ENCODE measurements around the gene CNTNAP2. TPM values are rescaled to one million over a fixed set of nuclear protein-coding genes. Genes with fewer than 3 reads are reported as not detected.

The CNTNAP2 gene
- total and polyA plus RNA-seq, 9 of the 15 experiments (the other 6 are each of a cell fraction or from before 2014, with no cell fraction given), result 0.04 to 0.62 (median 0.09) TPM; not detected in 4

GRCh38 chr7:147777309-147777708 lies 1660.7 kb downstream of the CNTNAP2 start:
- DNase-seq (ENCODE audit: extremely low read depth in 1 of 4, low spot score in 3 of 4), result no peak
- TF ChIP-seq DPF2 (IDR thresholded peaks at IDR 0.05), result no peak
- TF ChIP-seq FOXJ3 (CRISPR knock-in tag; IDR thresholded peaks at IDR 0.05), result no peak
- TF ChIP-seq ARHGAP35 (IDR thresholded peaks at IDR 0.05; ENCODE audit: partially characterized antibody), result no peak
- no peak for TF ChIP-seq KDM2B (CRISPR knock-in tag; IDR thresholded peaks at IDR 0.05)
- no peak for TF ChIP-seq CBX1 (IDR thresholded peaks at IDR 0.05; ENCODE audit: low read depth)
- TF ChIP-seq ILK (tag; IDR thresholded peaks at IDR 0.05; ENCODE audit: borderline replicate concordance, low read depth), result no peak
- no peak for TF ChIP-seq NR2C1 (IDR thresholded peaks at IDR 0.05)
- no peak for TF ChIP-seq NR2C1 (tag; IDR thresholded peaks at IDR 0.05)
- no peak for FAIRE-seq

GRCh38 chr7:147779949-147780348 lies 1663.3 kb downstream of the CNTNAP2 start:
- no peak for FAIRE-seq
- intact Hi-C loops (cut with micrococcal nuclease) (no loop called here), in situ Hi-C loops (cut with MboI) (no loop called here)
- H3K9me1 ChIP-seq (ENCODE audit: control insufficient read depth, insufficient read depth, low read length), result no peaks in the 10 kb centered on the region
- H4K20me1 ChIP-seq (replicated peaks; ENCODE audit: control insufficient read depth, insufficient read depth, low read length), result no peaks in the 10 kb centered on the region
- WGBS (ENCODE audit: insufficient coverage, low coverage, missing lambda C conversion rate), result 2% methylated on average over 3 of the region's 3 CpGs
- no peaks in the 10 kb centered on the region for H3K36me3 ChIP-seq (ENCODE audit: control insufficient read depth, insufficient read depth, low read length)
- ChIA-PET POLR2A (no interaction called here), CTCF (ENCODE audit: low intra/inter-chr PET ratio) (no interaction called here)
- H3K4me1 ChIP-seq (replicated peaks in 1 of 2; ENCODE audit: control insufficient read depth in 2 of 2, insufficient read depth in 2 of 2, low read length in 2 of 2), result no peaks in the 10 kb centered on the region
- no peaks in the 10 kb centered on the region for H3K9me3 ChIP-seq (replicated peaks; ENCODE audit: control insufficient read depth, insufficient read depth, low read depth, low read length)
- no peak overlapping the region for H3K27ac ChIP-seq (ENCODE audit: extremely low read depth, low read depth, low read length)
- H2AFZ ChIP-seq (ENCODE audit: low read depth, low read length), result no peak overlapping the region
- BruUV-seq (replicated peaks), result no TSS peak
- no peaks in the 10 kb centered on the region for H3K27me3 ChIP-seq (ENCODE audit: control insufficient read depth in 2 of 2, insufficient read depth in 2 of 2, low read length in 2 of 2)
- no peak overlapping the region for H3K9ac ChIP-seq (ENCODE audit: insufficient read depth in 1 of 2, low read depth in 2 of 2, low read length in 2 of 2)
- no peak overlapping the region for H3K4me3 ChIP-seq
- no peaks in the 10 kb centered on the region for H3K79me2 ChIP-seq (ENCODE audit: control insufficient read depth, insufficient read depth, low read length)
- no peak for DNase-seq (ENCODE audit: extremely low read depth in 1 of 4, low spot score in 3 of 4)
- no peak for ATAC-seq
- H3K4me2 ChIP-seq (ENCODE audit: insufficient read depth, low read length), result no peak overlapping the region
- no peak for TF ChIP-seq PYGO2 (tag; IDR thresholded peaks at IDR 0.05)
- TF ChIP-seq TFE3 (CRISPR knock-in tag; IDR thresholded peaks at IDR 0.05), result no peak
- TF ChIP-seq E2F5 (CRISPR knock-in tag; IDR thresholded peaks at IDR 0.05), result no peak
- no peak for TF ChIP-seq ZNF3 (CRISPR knock-in tag; IDR thresholded peaks at IDR 0.05)
- no peak for TF ChIP-seq SMAD3 (CRISPR knock-in tag; conservative IDR thresholded peaks at IDR 0.05)
- no peak for TF ChIP-seq PRMT5 (CRISPR knock-in tag; IDR thresholded peaks at IDR 0.05)
- no peak for TF ChIP-seq BRF2 (IDR thresholded peaks at IDR 0.05; ENCODE audit: borderline replicate concordance, insufficient read depth, insufficient read length)
- TF ChIP-seq NUFIP1 (IDR thresholded peaks at IDR 0.05; ENCODE audit: partially characterized antibody), result no peak

More at GRCh38 chr7:147777309-147777708, 1660.7 kb downstream of the CNTNAP2 start:
- in situ Hi-C loops (cut with MboI) (no loop called here), intact Hi-C loops (cut with micrococcal nuclease) (no loop called here)
- ChIA-PET CTCF (ENCODE audit: low intra/inter-chr PET ratio) (no interaction called here), POLR2A (no interaction called here)
- Histone ChIP-seq H3K4me1 (replicated peaks in 1 of 2; ENCODE audit: control insufficient read depth in 2 of 2, insufficient read depth in 2 of 2, low read length in 2 of 2) (no peaks in the 10 kb centered on the region), H2AFZ (ENCODE audit: low read depth, low read length) (no peak overlapping the region), H3K9me3 (replicated peaks; ENCODE audit: control insufficient read depth, insufficient read depth, low read depth, low read length) (0 out of 2 replicates have a peak, but pooled peaks cover 4% of the 10 kb centered on the region), H3K4me3 (no peak overlapping the region), H3K27ac (ENCODE audit: extremely low read depth, low read depth, low read length) (no peak overlapping the region), H3K9me1 (ENCODE audit: control insufficient read depth, insufficient read depth, low read length) (no peaks in the 10 kb centered on the region), H3K27me3 (ENCODE audit: control insufficient read depth in 2 of 2, insufficient read depth in 2 of 2, low read length in 2 of 2) (no peaks in the 10 kb centered on the region), H4K20me1 (replicated peaks; ENCODE audit: control insufficient read depth, insufficient read depth, low read length) (no peaks in the 10 kb centered on the region), H3K79me2 (ENCODE audit: control insufficient read depth, insufficient read depth, low read length) (no peaks in the 10 kb centered on the region), H3K4me2 (ENCODE audit: insufficient read depth, low read length) (no peak overlapping the region), H3K9ac (ENCODE audit: insufficient read depth in 1 of 2, low read depth in 2 of 2, low read length in 2 of 2) (no peak overlapping the region), H3K36me3 (ENCODE audit: control insufficient read depth, insufficient read depth, low read length) (no peaks in the 10 kb centered on the region)
- no peak for ATAC-seq
- BruUV-seq (replicated peaks), result no TSS peak
- 0% methylated on average over 3 of the region's 3 CpGs for WGBS (ENCODE audit: insufficient coverage, low coverage, missing lambda C conversion rate)
